Liver (tissue), 9 donors: ENCODE data around the gene CARS2. TPM values are rescaled to one million over a fixed set of nuclear protein-coding genes. Genes with fewer than 3 reads are reported as not detected.

ENCODE experiments used
- DNase-seq: peaks from one replicate; pipeline ENCODE4 v3.0.0-alpha.2; 2017; ENCODE audit warnings: low spot score
- H3K27ac ChIP-seq, 2 donors: one replicate each; pipeline ENCODE4 v1.7.0; 2013; ENCODE audit warnings: inconsistent platforms in 2 of 2, low read length in 2 of 2, control low read depth in 1 of 2, low read depth in 1 of 2, mild to moderate bottlenecking in 1 of 2
- H3K27me3 ChIP-seq, 4 donors: one replicate each; pipeline versions ENCODE4 v1.6.1 to v1.7.0; 2013; ENCODE audit warnings: low read length in 3 of 4, inconsistent platforms in 1 of 4, mild to moderate bottlenecking in 1 of 4, moderate library complexity in 1 of 4; ENCODE audit not compliant: control insufficient read depth in 4 of 4, insufficient read depth in 4 of 4
- H3K36me3 ChIP-seq, 4 donors: one replicate each; pipeline versions ENCODE4 v1.6.1 to v1.7.0; 2013; ENCODE audit warnings: low read length in 3 of 4, mild to moderate bottlenecking in 3 of 4, low read depth in 1 of 4, moderate library complexity in 1 of 4; ENCODE audit not compliant: control insufficient read depth in 4 of 4, insufficient read depth in 3 of 4
- H3K4me1 ChIP-seq, 4 donors: one replicate each; pipeline versions ENCODE4 v1.6.1 to v1.7.0; 2013; ENCODE audit warnings: low read length in 3 of 4, mild to moderate bottlenecking in 3 of 4, moderate library complexity in 1 of 4; ENCODE audit not compliant: control insufficient read depth in 4 of 4, insufficient read depth in 4 of 4
- H3K4me3 ChIP-seq, 3 donors: one replicate each; pipeline versions ENCODE4 v1.6.1 to v1.7.0; 2013; ENCODE audit warnings: low read length in 3 of 3, control low read depth in 1 of 3, low read depth in 1 of 3, mild to moderate bottlenecking in 1 of 3
- H3K9ac ChIP-seq, 2 donors: one replicate each; pipeline ENCODE4 v1.7.0; 2013; ENCODE audit warnings: low read length in 2 of 2, mild to moderate bottlenecking in 2 of 2, moderate library complexity in 2 of 2, control low read depth in 1 of 2, low read depth in 1 of 2
- H3K9me3 ChIP-seq, 4 donors: one replicate each; pipeline versions ENCODE4 v1.6.1 to v1.7.0; 2013; ENCODE audit warnings: low read length in 3 of 4; ENCODE audit not compliant: control insufficient read depth in 4 of 4
- EGR1 ChIP-seq, 2 donors: IDR thresholded peaks; 2 replicates each; pipeline ENCODE4 v1.6.1; 2016 to 2018; ENCODE audit warnings: antibody characterized with exemption in 2 of 2, low read depth in 2 of 2
- FOXA2 ChIP-seq: IDR thresholded peaks from 2 replicates; pipeline ENCODE4 v1.6.1; 2016; ENCODE audit warnings: antibody characterized with exemption
- HNF4A ChIP-seq, 2 donors: conservative IDR thresholded peaks; 2 replicates each; pipeline ENCODE4 v1.6.1; 2016; ENCODE audit warnings: antibody characterized with exemption in 2 of 2, mild to moderate bottlenecking in 2 of 2
- RAD21 ChIP-seq, 2 donors: IDR thresholded peaks; 2 replicates each; pipeline ENCODE4 v1.6.1; 2016; ENCODE audit warnings: antibody characterized with exemption in 2 of 2, mild to moderate bottlenecking in 2 of 2
- TAF1 ChIP-seq: conservative IDR thresholded peaks from 2 replicates; pipeline ENCODE4 v1.6.1; 2016; ENCODE audit warnings: antibody characterized with exemption, mild to moderate bottlenecking
- WGBS: extraction: QIAGEN DNeasy Blood & Tissue Kit; methylation state at CpG from one replicate; pipeline ENCODE4 v1.1.7; 2013; 5-methylcytosine and 5-hydroxymethylcytosine counted together
- polyA plus RNA-seq, 2 donors: library from polyadenylated mRNA; stranded (reverse) in 1 of 2; unstranded in 1 of 2; fragments of 200-250 nt in 1 of 2; fragments of >200 nt in 1 of 2; fragmentation: Nextera tagmentation in 1 of 2; extraction: Ambion mirVana in 1 of 2; gene quantifications; one replicate each; pipeline versions ENCODE4 v1.2.1 to v1.2.3, GENCODE V29; 2013 to 2015
- total RNA-seq, 2 donors: library from RNA; depleted of rRNA; stranded (reverse); fragments of >200 nt; gene quantifications; one replicate each; pipeline ENCODE4 v1.2.3, GENCODE V29; 2014
- TF ChIP-seq, protein P1 (sequence below): IDR thresholded peaks from 2 replicates; pipeline ENCODE4 v1.6.1; 2016; ENCODE audit warnings: antibody characterized with exemption
- TF ChIP-seq, protein P2 (sequence below): fragments of 150-350 bp; IDR thresholded peaks from 2 replicates; pipeline ENCODE4 v1.5.1; 2017; ENCODE audit warnings: improper control_type of control experiment, low read depth, low read length; ENCODE audit not compliant: missing input control
- TF ChIP-seq, protein P3 (sequence below): IDR thresholded peaks from 2 replicates; pipeline ENCODE4 v1.6.1; 2016; ENCODE audit warnings: antibody characterized with exemption
- TF ChIP-seq, protein P4 (sequence below): IDR thresholded peaks from 2 replicates; pipeline ENCODE4 v1.6.1; 2016; ENCODE audit warnings: antibody characterized with exemption, mild to moderate bottlenecking
- donor health status: healthy.
- donor health status: healthy.
- donor health status: healthy.
- donor health status: healthy.
- donor health status: healthy.

CARS2 gene
- total and polyA plus RNA-seq, 4 donors, result 28.6 to 44.0 (median 31.4) TPM

DNA sequence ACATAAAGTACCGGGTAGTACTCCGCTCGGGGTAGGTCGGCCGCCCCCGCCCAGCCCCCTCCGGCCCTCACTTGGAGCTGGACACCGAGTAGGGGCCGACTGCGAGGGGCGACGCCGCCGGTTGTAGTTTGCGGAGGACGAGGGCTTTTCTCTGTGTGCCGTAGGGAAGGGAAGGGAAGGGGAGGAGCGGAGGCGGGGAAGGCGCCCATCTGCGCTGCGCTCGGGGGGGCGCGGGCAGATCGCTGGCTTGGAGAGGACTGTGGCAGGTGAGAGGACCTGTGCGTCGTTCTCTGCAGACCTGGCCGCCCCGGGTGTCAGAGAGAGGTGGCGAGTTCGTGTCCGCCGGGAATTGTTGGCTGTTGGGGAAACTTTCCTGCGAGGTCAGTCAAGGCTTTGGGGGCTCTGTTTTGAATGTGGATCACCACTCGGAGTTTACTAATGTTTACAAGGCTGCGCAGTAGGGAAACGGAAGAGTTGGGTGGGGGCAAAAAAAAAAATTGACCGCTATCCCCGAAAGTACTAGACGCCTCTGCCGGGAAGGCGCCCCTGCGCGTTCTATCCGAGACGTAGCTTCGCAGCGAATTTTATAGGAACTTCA, 9.0 kb upstream of the CARS2 start:
- peak; percentile 70 for DNase-seq
- Histone ChIP-seq H3K27ac (peak overlapping the region; percentile 100), H3K36me3 (peaks cover 0 to 6% (median 5%) of the 10 kb centered on the region in 4 donors), H3K9ac (peak overlapping the region; percentile 93), H3K4me3 (peak overlapping the region; percentile 82 to 95 (median 85)), H3K4me1 (peaks cover 2 to 34% (median 14%) of the 10 kb centered on the region in 4 donors), H3K27me3 (no peaks in the 10 kb centered on the region), H3K9me3 (no peaks in the 10 kb centered on the region)
- TF ChIP-seq FOXA2, result no peak
- no peak for TF ChIP-seq RAD21 (IDR thresholded peaks at IDR 0.05)
- peak in 1 of 2 donors; percentile 66 for TF ChIP-seq EGR1 (IDR thresholded peaks at IDR 0.05; ENCODE audit: low read depth in 2 of 2)
- peak; percentile 98 for TF ChIP-seq TAF1
- TF ChIP-seq, protein P1, sequence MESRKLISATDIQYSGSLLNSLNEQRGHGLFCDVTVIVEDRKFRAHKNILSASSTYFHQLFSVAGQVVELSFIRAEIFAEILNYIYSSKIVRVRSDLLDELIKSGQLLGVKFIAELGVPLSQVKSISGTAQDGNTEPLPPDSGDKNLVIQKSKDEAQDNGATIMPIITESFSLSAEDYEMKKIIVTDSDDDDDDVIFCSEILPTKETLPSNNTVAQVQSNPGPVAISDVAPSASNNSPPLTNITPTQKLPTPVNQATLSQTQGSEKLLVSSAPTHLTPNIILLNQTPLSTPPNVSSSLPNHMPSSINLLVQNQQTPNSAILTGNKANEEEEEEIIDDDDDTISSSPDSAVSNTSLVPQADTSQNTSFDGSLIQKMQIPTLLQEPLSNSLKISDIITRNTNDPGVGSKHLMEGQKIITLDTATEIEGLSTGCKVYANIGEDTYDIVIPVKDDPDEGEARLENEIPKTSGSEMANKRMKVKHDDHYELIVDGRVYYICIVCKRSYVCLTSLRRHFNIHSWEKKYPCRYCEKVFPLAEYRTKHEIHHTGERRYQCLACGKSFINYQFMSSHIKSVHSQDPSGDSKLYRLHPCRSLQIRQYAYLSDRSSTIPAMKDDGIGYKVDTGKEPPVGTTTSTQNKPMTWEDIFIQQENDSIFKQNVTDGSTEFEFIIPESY, result peak; percentile 78
- TF ChIP-seq, protein P2, sequence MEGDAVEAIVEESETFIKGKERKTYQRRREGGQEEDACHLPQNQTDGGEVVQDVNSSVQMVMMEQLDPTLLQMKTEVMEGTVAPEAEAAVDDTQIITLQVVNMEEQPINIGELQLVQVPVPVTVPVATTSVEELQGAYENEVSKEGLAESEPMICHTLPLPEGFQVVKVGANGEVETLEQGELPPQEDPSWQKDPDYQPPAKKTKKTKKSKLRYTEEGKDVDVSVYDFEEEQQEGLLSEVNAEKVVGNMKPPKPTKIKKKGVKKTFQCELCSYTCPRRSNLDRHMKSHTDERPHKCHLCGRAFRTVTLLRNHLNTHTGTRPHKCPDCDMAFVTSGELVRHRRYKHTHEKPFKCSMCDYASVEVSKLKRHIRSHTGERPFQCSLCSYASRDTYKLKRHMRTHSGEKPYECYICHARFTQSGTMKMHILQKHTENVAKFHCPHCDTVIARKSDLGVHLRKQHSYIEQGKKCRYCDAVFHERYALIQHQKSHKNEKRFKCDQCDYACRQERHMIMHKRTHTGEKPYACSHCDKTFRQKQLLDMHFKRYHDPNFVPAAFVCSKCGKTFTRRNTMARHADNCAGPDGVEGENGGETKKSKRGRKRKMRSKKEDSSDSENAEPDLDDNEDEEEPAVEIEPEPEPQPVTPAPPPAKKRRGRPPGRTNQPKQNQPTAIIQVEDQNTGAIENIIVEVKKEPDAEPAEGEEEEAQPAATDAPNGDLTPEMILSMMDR, result no peak
- TF ChIP-seq, protein P3, sequence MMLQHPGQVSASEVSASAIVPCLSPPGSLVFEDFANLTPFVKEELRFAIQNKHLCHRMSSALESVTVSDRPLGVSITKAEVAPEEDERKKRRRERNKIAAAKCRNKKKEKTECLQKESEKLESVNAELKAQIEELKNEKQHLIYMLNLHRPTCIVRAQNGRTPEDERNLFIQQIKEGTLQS, result peak; percentile 74
- TF ChIP-seq, protein P4, sequence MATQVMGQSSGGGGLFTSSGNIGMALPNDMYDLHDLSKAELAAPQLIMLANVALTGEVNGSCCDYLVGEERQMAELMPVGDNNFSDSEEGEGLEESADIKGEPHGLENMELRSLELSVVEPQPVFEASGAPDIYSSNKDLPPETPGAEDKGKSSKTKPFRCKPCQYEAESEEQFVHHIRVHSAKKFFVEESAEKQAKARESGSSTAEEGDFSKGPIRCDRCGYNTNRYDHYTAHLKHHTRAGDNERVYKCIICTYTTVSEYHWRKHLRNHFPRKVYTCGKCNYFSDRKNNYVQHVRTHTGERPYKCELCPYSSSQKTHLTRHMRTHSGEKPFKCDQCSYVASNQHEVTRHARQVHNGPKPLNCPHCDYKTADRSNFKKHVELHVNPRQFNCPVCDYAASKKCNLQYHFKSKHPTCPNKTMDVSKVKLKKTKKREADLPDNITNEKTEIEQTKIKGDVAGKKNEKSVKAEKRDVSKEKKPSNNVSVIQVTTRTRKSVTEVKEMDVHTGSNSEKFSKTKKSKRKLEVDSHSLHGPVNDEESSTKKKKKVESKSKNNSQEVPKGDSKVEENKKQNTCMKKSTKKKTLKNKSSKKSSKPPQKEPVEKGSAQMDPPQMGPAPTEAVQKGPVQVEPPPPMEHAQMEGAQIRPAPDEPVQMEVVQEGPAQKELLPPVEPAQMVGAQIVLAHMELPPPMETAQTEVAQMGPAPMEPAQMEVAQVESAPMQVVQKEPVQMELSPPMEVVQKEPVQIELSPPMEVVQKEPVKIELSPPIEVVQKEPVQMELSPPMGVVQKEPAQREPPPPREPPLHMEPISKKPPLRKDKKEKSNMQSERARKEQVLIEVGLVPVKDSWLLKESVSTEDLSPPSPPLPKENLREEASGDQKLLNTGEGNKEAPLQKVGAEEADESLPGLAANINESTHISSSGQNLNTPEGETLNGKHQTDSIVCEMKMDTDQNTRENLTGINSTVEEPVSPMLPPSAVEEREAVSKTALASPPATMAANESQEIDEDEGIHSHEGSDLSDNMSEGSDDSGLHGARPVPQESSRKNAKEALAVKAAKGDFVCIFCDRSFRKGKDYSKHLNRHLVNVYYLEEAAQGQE, result peak; percentile 86
- WGBS, result under 1% methylated on average over 48 of the region's 49 CpGs

DNA sequence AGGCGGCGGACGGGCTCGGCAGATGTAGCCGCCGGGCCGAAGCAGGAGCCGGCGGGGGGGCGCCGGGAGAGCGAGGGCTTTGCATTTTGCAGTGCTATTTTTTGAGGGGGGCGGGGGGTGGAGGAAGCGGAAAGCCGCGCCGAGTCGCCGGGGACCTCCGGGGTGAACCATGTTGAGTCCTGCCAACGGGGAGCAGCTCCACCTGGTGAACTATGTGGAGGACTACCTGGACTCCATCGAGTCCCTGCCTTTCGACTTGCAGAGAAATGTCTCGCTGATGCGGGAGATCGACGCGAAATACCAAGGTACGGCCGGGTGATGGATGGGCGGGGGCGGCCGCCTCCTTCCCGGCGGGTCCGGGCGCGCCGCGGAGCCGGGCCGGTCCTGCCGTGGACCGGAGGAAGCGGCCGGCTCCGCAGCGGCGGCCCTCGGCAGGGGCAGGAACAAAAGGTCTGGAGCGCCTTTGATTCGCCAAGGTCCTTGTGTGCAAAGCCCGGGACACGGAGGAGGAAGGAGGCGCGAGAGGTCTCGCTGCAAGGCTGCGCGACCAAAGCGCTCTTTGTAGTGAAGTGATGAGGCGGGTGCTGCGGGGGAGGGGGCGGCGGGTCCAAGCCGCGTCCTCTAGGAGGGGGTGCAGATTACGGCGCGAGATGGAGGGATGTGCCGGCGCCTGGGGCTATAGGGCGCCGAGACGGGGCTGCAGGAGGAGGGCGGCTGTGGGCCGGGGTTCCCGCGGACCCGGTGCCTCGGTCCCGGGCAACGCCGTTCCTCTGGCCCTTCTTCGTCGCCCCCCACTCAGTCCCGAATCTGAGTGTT, 8.3 kb upstream of the CARS2 start:
- Histone ChIP-seq H3K9ac (peak overlapping the region; percentile 93), H3K36me3 (peaks cover 0 to 2% (median 0%) of the 10 kb centered on the region in 4 donors), H3K4me3 (peak overlapping the region; percentile 82 to 95 (median 85)), H3K27ac (peak overlapping the region; percentile 100), H3K27me3 (no peaks in the 10 kb centered on the region), H3K9me3 (no peaks in the 10 kb centered on the region), H3K4me1 (peaks cover 2 to 34% (median 14%) of the 10 kb centered on the region in 4 donors)
- DNase-seq, result peak; percentile 63
- WGBS, result under 1% methylated on average over 86 of the region's 86 CpGs
- TF ChIP-seq, protein P4, result no peak
- TF ChIP-seq, protein P3, result no peak
- TF ChIP-seq EGR1 (IDR thresholded peaks at IDR 0.05; ENCODE audit: low read depth in 2 of 2), result no peak
- no peak for TF ChIP-seq HNF4A (conservative IDR thresholded peaks at IDR 0.05)
